ENCODE measurements around the gene HS3ST6. TPM values are rescaled to one million over a fixed set of nuclear protein-coding genes. Genes with fewer than 3 reads are reported as not detected.
A peak's percentile ranks its signal among the peaks of the same experiment; 100 is the strongest.

HS3ST6 gene
- total RNA-seq, 1 experiment from 2014 or later = 1.0 TPM

DNA sequence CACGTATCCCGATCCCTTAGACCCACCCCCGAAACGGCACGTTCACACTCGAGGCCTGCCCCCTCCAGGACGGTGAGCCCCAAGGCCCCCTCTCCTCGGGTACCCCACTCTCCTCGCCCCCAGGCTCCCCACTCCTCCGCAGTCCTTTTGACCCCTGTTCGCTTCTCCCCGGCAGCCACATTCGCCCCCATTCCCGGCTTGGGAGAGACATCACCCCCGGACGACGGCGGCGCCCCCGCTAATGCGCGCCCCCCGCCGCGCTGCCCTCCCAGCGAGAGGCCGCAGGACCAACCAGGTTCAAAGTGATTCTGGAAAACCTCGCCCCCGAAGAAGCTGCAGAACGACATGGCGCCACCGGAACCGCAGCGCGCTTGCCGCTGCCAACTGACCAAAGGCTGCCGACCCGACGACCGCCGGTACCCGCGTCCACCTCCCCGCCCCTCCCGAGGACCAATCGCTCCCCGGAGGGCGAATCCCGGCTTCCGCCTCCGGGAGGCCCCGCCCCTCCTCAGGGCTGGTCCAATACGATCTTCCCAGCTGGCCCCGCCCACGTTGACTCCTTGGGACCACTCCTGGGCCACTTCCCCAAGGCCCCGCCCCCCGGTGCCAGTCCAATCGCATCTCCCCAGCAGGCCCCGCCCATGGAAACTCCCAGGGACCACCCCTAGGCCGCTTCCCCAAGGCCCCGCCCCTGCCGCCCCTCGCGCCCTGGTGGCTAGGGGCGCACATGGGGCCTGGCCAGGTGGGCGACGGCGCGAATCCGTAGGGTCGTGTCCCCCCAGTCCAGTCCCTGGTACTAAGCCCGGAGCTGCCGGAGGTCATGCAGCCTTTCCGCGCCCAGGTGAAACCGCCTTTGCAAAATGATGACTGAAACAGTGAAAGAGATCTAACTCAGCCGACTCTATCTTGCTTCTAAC, 24.9 kb upstream of the HS3ST6 start, which contains the start of gene MSRB1:
Gene MSRB1, minus strand, starts transcription at position 390 of the 917 bp plus-strand sequence. Its CDS starts 43 bp downstream, at position 347.
- DNase-seq (ENCODE audit: low spot score) (peak; percentile 100), ATAC-seq (peak; percentile 97)
- peaks cover 9% of the 10 kb centered on the region for H3K36me3 Mint-ChIP-seq
- H3K4me3 Mint-ChIP-seq = peak within 1 kb of the TSS; percentile 87
- H3K27ac Mint-ChIP-seq = peak within 1 kb of the TSS; percentile 60
- ChIA-PET POLR2A (interaction anchor here (0.6 to 1.7 kb wide), 6 partner anchors 16 to 48 kb away, joined by 3 to 7 read pairs (median 4); partner anchors contain the start of genes NDUFB10 and RPS2), CTCF (interaction anchor here (0.5 to 4.4 kb wide), 10 partner anchors 9 to 237 kb away, joined by 3 to 29 read pairs (median 4); partner anchors contain the start of gene MAPK8IP3)
- peaks cover 22% of the 10 kb centered on the region for H3K4me1 Mint-ChIP-seq
- peaks cover 16% of the 10 kb centered on the region for H3K27me3 Mint-ChIP-seq (ENCODE audit: low read depth)
- no peaks in the 10 kb centered on the region for H3K9me3 Mint-ChIP-seq
- TF ChIP-seq, protein P1, sequence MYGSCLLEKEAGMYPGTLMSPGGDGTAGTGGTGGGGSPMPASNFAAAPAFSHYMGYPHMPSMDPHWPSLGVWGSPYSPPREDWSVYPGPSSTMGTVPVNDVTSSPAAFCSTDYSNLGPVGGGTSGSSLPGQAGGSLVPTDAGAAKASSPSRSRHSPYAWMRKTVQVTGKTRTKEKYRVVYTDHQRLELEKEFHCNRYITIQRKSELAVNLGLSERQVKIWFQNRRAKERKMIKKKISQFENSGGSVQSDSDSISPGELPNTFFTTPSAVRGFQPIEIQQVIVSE (CRISPR knock-in tag; IDR thresholded peaks at IDR 0.05; ENCODE audit: borderline replicate concordance) = no peak
- no peak for TF ChIP-seq EMX1 (CRISPR knock-in tag; IDR thresholded peaks at IDR 0.05)
- 0 out of 2 replicates have a peak, but pooled peaks have one; percentile 12 for TF ChIP-seq GABPB1 (CRISPR knock-in tag; IDR thresholded peaks at IDR 0.05)
- peak; percentile 89 for TF ChIP-seq SP1 (CRISPR knock-in tag; conservative IDR thresholded peaks at IDR 0.05)
- TF ChIP-seq RORB (CRISPR knock-in tag; IDR thresholded peaks at IDR 0.05) = no peak
- peak; percentile 52; the same call in 1 of the 2 replicates for TF ChIP-seq NFE2L1 (CRISPR knock-in tag; IDR thresholded peaks at IDR 0.05)
- TF ChIP-seq FOXP1 (CRISPR knock-in tag; IDR thresholded peaks at IDR 0.05; ENCODE audit: borderline replicate concordance) = no peak; the same call in 1 of the 2 replicates
- no peak for TF ChIP-seq ZNF138 (CRISPR knock-in tag; conservative IDR thresholded peaks at IDR 0.05)
- TF ChIP-seq E2F1 (CRISPR knock-in tag; IDR thresholded peaks at IDR 0.05) = 0 out of 2 replicates have a peak, but pooled peaks have one; percentile 66
- TF ChIP-seq HMGXB4 (CRISPR knock-in tag; IDR thresholded peaks at IDR 0.05) = no peak
- TF ChIP-seq CREB1 (CRISPR knock-in tag; IDR thresholded peaks at IDR 0.05) = no peak
- TF ChIP-seq ZNF121 (CRISPR knock-in tag; IDR thresholded peaks at IDR 0.05) = no peak
- TF ChIP-seq NR1H2 (CRISPR knock-in tag; IDR thresholded peaks at IDR 0.05) = no peak
- peak; percentile 34; the same call in 1 of the 2 replicates for TF ChIP-seq ARID4B (CRISPR knock-in tag; IDR thresholded peaks at IDR 0.05; ENCODE audit: borderline replicate concordance)
- TF ChIP-seq ESRRA (CRISPR knock-in tag; IDR thresholded peaks at IDR 0.05; ENCODE audit: borderline replicate concordance) = peak; percentile 47; the same call in 1 of the 2 replicates
- TF ChIP-seq ZNF263 (CRISPR knock-in tag; IDR thresholded peaks at IDR 0.05; ENCODE audit: low read depth) = no peak
- 0 out of 2 replicates have a peak, but pooled peaks have one; percentile 62 for TF ChIP-seq ZNF416 (CRISPR knock-in tag; IDR thresholded peaks at IDR 0.05)
- no peak for TF ChIP-seq ATF2 (CRISPR knock-in tag; IDR thresholded peaks at IDR 0.05; ENCODE audit: borderline replicate concordance, low read depth)
- TF ChIP-seq IRF1 (CRISPR knock-in tag; IDR thresholded peaks at IDR 0.05) = peak; percentile 23; the same call in 1 of the 2 replicates
- TF ChIP-seq ELF4 (CRISPR knock-in tag; IDR thresholded peaks at IDR 0.05; ENCODE audit: low read depth) = peak; percentile 0; the same call in 1 of the 2 replicates
- peak; percentile 49; the same call in 1 of the 2 replicates for TF ChIP-seq USF1 (CRISPR knock-in tag; IDR thresholded peaks at IDR 0.05)
- TF ChIP-seq MYBL2 (CRISPR knock-in tag; IDR thresholded peaks at IDR 0.05) = peak; percentile 58; the same call in 1 of the 2 replicates
- peak; percentile 98 for TF ChIP-seq MAX (CRISPR knock-in tag; IDR thresholded peaks at IDR 0.05)
- TF ChIP-seq, protein P2, sequence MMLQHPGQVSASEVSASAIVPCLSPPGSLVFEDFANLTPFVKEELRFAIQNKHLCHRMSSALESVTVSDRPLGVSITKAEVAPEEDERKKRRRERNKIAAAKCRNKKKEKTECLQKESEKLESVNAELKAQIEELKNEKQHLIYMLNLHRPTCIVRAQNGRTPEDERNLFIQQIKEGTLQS (CRISPR knock-in tag; conservative IDR thresholded peaks at IDR 0.05) = no peak

Data from WTC11 (cell line).